ENCODE results near the gene VWA8.
A peak's percentile ranks its signal among the peaks of the same experiment; 100 is the strongest.

Gene VWA8

GRCh38 chr13:41944229-41944628, 16.7 kb downstream of the VWA8 start:
- no peak for TF ChIP-seq CTCF (IDR thresholded peaks at IDR 0.05; ENCODE audit: low read depth, low read length, missing control alignments)
- H3K4me3 ChIP-seq (replicated peaks; ENCODE audit: low read depth, low read length) = no peak overlapping the region
- no peak for DNase-seq (ENCODE audit: extremely low read depth, low read depth)

- peak; percentile 38 for TF ChIP-seq CTCF (IDR thresholded peaks at IDR 0.05; ENCODE audit: low read depth, low read length, missing control alignments)
- DNase-seq (ENCODE audit: extremely low read depth, low read depth) = no peak
Observed at GRCh38 chr13:41942462-41943094, 18.3 kb downstream of the VWA8 start.

GRCh38 chr13:41941174-41941573, 19.7 kb downstream of the VWA8 start:
- no peak for TF ChIP-seq CTCF (IDR thresholded peaks at IDR 0.05; ENCODE audit: low read depth, low read length, missing control alignments)
- no peak overlapping the region for H3K4me3 ChIP-seq (replicated peaks; ENCODE audit: low read depth, low read length)
- DNase-seq (ENCODE audit: extremely low read depth, low read depth) = no peak

More at GRCh38 chr13:41942462-41943094, 18.3 kb downstream of the VWA8 start:
- H3K4me3 ChIP-seq (replicated peaks; ENCODE audit: low read depth, low read length) = no peak overlapping the region

GRCh38 chr13:41939398-41939797, 21.5 kb downstream of the VWA8 start:
- DNase-seq (ENCODE audit: extremely low read depth, low read depth) = no peak
- TF ChIP-seq CTCF (IDR thresholded peaks at IDR 0.05; ENCODE audit: low read depth, low read length, missing control alignments) = no peak
- H3K4me3 ChIP-seq (replicated peaks; ENCODE audit: low read depth, low read length) = no peak overlapping the region

GRCh38 chr13:41938918-41939317, 22.0 kb downstream of the VWA8 start:
- no peak for DNase-seq (ENCODE audit: extremely low read depth, low read depth)
- no peak for TF ChIP-seq CTCF (IDR thresholded peaks at IDR 0.05; ENCODE audit: low read depth, low read length, missing control alignments)
- no peak overlapping the region for H3K4me3 ChIP-seq (replicated peaks; ENCODE audit: low read depth, low read length)

GRCh38 chr13:41937388-41937787, 23.5 kb downstream of the VWA8 start:
- H3K4me3 ChIP-seq (replicated peaks; ENCODE audit: low read depth, low read length) = no peak overlapping the region
- TF ChIP-seq CTCF (IDR thresholded peaks at IDR 0.05; ENCODE audit: low read depth, low read length, missing control alignments) = no peak

GRCh38 chr13:41935501-41935900, 25.4 kb downstream of the VWA8 start:
- no peak for DNase-seq (ENCODE audit: extremely low read depth, low read depth)
- no peak overlapping the region for H3K4me3 ChIP-seq (replicated peaks; ENCODE audit: low read depth, low read length)
- TF ChIP-seq CTCF (IDR thresholded peaks at IDR 0.05; ENCODE audit: low read depth, low read length, missing control alignments) = no peak

More at GRCh38 chr13:41937388-41937787, 23.5 kb downstream of the VWA8 start:
- no peak for DNase-seq (ENCODE audit: extremely low read depth, low read depth)

Data from HFF-Myc (cell line).